AG08395 (cell line): ENCODE measurements around the gene IFITM5.
A peak's percentile ranks its signal among the peaks of the same experiment; 100 is the strongest.
"Not testable (repeated sequence)": the region's sequence is repeated elsewhere in the genome, so short reads cannot be mapped to it uniquely, and the experiment has no call there.

Experiments used
- DNase-seq: peaks from one replicate; pipeline ENCODE4 v3.0.0; 2012; ENCODE audit warnings: mixed read lengths, low spot score

IFITM5 gene

DNA sequence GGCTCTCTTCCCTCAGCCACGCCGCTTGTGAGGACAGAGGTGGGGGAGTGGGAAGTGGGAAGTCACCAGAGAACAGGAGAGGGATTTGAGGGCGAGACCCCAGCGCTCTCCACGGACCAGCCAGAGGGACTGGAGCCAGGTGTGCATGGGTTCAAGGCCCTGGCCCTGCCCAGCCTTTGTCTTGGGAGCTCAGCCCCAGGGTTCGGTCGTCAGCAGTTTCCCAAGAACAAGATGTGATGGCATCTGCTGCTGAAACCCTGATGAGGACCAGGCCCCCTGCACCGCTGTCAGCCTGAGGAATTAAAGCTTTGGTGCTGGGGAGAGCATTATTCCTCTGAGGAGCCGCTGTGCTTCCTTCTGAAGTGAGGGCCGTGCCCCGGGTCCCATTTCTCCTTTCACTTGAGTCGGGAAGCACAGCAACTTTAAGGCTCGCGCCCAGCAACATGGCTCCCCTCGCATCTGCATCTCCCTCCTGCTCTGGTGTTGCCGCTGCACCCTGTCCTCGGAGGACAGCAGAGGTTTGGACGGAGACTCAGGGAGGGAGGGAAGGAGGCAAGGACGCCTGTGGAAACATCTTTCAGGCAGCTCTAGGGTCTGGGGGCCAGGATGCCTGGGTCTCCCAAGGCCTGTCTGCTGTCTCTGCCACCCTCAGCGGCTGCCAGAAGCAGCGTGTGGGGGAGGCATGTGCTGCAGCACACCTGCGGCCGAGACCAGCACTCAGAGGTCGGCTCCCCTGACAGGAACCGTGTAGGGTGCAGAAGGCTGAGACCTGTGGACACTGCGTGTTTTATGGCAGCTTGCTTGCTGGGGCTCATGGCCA, 3.8 kb downstream of the IFITM5 start:
- DNase-seq: no peak

DNA sequence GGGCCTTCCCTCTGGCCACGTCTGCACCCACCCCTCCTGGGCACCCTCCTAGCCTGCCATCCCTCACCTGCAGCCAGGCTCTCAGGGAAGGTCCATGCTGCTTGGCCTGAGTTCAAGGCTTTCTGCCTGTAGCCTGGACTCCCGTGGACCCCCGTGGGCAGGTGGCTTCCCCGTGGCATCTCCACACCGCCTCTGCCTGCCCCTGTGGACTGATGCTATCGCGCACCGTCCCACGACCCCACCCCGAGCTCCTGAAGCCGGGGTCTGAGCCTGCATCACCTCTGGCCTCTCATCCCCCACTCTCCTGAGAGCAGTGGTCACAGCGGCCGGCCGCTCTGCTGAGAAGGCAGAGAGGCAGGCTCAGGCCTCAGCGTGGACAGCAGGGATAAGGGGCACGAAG, 4.5 kb downstream of the IFITM5 start:
- no peak for DNase-seq

DNA sequence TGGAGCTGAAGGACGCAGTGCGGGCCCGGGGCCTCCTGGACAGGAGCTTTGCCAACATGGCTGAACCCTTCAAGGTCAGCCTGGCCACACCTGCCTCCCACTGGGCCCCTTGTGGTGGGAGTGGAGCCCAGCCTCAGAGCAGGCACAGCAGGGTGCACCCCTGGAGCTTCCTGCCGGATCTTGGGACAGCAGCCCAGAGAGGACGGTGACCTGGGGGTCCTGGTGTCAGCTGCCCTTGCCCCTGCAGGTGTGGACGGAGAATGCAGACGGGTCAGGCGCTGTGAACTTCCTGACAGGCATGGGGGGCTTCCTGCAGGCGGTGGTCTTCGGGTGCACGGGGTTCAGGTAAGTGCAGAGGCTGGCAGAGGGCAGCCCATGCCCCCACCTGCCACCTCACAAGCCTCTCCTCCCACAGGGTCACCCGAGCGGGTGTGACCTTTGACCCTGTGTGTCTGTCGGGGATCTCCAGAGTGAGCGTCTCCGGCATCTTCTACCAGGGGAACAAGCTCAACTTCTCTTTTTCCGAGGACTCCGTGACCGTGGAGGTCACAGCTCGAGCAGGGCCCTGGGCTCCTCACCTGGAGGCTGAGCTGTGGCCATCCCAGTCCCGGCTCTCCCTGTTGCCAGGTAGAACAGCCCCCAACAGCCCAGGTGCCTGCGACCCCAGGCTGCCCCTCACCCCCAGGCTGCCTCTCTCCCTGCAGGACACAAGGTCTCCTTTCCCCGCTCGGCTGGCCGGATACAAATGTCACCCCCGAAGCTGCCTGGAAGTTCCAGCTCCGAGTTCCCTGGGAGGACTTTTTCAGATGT, 5.3 kb downstream of the IFITM5 start:
- DNase-seq: no peak

DNA sequence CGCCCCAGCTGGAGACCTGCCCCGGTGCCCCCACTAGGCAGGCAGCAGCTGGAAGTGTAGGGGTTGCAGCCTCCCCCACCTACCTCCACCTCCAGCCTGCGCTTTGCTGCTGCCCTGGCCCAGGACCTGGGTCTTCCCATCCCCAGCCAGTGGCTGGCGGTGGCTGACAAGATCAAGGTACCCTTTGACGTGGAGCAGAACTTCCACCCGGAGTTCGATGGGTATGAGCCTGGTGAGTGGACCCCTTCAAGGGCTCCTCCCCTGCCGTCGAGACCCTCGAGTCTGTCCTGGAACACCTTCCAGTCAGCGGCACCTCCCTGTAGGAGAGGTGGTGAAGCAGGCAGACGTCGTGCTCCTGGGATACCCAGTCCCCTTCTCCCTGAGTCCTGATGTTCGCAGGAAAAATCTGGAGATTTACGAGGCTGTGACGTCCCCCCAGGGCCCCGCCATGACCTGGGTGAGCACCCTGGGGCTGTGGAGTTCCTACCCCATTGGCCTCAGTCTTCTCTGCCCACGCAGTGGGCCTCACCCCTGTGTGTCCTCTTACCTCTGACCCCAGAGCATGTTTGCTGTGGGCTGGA, 6.0 kb downstream of the IFITM5 start:
- no peak for DNase-seq

DNA sequence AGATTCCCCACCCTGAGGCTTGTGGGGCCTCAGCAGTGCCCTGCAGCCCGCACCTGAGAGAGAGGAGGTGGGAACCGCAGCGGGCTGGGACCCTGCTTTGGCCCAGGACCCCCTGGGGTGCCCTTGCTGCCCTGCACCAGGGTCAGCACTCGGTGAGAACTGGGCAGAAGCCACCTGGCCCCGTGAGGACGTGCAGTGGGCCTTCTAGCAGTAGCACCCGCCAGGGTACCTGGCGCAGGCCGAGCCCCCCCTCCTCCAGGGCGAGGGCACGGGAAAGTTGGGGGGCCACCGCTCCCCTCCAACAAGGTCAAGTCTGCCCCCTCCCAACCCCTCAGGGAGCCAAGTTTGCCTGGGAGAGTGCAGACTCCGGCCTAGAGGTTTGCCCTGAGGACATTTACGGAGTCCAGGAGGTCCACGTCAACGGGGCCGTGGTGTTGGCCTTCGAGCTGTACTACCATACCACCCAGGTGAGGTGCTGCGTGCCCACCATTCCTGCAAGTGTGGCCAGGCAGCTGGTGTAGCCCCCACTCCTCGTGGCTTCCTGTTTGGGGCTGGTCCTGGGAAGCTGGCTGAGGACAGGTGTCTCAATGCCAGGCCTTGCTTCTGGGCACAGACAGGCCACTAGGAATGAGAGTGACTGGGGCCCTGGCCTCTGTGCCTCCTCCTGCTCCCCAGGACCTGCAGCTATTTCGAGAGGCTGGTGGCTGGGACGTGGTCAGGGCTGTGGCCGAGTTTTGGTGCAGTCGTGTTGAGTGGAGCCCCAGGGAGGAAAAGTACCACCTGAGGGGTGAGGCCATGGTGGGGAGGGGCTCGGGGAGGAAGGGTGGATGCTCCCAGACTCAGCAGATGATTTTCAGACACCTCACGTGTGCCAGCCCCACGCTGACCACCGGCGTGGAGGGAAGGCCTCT, 6.9 kb downstream of the IFITM5 start:
- DNase-seq: no peak

DNA sequence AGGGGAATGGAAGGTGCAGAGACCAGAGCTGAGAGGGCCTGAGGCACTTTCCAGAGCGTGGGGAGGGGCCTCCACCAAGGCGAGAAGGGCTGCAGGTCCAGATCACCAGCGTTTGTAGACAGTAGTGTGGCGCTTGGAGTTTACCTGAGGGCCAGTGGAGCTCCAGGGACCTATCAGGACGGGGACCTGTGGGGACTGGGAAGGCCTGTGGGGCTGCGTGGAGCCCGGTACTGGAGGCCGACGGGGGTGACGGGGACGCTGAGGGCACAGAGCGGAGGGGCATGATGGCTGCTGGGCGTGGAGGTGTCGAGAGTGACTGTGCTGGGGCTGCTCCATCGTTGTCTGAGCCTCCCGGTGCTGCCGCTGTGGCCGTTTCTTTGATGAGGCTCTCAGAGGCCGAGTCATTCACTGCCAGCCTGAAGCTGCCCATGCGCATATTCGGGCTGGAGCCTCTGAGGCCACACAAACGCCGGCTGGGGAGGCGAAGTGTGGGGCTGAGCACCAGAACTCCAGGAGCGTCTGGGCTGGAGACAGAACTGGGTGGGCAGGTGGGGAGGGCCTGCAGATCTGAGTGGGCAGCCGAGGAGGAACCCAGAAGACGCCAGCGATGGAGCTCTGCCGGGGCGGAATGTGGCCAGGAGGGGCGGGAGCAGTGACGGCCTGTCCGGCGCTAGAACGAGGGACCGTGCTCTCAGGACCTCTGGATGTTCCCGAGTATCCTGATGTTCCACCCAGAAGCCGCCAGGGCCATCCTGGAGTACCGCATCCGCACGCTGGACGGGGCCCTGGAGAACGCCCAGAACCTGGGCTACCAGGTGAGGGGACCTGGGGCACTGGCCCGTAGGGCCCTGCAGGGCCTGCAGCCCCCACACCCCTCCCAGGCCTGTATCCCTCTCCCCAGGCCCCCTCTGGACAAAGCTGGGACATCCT, 7.8 kb downstream of the IFITM5 start:
- DNase-seq: no peak

DNA sequence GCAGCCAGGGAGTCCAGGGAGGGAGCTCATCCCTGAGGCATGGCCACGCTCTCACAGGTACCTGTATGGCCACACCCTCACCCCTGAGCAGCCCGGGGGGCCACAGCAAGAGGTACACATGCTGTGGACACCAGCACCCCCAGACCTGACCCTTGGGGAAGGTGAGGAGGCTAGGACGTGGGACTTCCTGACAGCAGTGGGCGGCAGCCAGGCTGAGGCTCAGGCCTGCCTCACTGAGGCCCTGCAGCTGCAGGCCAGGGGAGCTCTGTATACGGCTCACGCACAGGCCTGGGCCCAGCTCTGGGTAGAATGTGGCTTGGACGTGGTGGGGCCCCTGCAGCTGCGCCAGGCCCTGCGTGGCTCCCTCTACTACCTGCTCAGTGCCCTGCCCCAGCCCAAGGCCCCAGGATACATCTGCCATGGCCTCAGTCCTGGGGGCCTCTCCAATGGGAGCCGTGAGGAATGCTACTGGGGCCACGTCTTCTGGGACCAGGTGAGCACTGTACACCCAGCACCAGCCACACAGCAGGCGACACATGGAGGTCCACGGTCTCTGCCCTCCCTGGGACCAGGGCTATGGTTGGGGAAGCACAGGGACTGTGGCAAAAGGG, 8.6 kb downstream of the IFITM5 start:
- no peak for DNase-seq

DNA sequence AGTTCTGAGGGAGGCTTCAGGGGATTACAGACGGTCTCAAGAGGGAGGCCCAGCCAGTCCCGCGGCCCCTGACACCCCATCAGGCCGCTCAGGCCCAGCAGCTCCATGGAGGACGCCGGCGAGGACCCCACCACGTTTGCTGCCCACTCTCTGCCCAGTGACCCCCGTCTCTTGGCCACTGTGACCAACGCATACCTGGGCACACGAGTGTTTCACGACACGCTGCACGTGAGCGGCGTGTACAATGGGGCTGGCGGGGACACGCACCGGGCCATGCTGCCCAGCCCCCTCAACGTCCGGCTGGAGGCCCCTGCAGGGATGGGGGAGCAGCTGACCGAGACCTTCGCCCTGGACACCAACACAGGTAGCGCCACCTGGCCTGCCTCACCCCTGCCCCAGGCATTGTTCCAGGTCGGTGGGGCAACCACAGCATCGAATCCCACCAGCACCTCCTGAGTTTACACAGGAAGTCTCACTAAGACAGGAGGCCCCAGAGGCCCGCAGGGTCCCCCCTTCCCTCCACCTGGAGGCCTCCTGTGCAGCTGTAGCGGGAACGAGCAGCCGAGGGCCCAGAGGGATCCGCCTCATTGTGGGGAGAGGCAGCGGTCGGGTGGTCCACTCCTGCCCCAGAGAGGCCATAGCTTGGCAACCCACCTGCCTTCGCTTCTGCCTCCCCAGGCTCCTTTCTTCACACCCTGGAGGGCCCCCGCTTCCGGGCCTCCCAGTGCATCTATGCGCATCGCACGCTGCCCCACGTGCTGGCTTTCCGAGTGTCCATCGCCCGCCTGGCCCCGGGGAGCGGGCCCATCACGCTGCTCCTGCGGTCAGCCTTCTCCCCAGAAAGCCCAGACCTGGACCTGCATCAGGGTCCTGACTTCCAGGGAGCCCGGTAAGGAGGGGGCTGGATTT, 9.4 kb downstream of the IFITM5 start:
- DNase-seq: no peak

DNA sequence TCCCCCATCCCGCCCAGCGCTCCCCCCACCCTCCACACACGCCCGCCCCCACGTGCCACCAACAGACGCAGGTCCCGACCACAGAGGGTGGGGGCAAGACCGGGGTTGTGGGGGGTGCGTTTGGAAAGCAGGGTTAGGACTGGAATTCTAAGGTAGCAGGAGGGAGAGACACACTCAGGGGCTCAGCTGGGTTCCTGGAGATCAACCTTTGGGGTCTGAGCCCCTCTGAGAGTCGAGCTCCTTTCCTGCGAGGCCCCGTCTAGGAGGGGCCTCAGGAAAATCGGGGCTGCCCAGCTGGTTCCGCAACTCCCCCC, 10.0 kb downstream of the IFITM5 start:
- DNase-seq: no peak

DNA sequence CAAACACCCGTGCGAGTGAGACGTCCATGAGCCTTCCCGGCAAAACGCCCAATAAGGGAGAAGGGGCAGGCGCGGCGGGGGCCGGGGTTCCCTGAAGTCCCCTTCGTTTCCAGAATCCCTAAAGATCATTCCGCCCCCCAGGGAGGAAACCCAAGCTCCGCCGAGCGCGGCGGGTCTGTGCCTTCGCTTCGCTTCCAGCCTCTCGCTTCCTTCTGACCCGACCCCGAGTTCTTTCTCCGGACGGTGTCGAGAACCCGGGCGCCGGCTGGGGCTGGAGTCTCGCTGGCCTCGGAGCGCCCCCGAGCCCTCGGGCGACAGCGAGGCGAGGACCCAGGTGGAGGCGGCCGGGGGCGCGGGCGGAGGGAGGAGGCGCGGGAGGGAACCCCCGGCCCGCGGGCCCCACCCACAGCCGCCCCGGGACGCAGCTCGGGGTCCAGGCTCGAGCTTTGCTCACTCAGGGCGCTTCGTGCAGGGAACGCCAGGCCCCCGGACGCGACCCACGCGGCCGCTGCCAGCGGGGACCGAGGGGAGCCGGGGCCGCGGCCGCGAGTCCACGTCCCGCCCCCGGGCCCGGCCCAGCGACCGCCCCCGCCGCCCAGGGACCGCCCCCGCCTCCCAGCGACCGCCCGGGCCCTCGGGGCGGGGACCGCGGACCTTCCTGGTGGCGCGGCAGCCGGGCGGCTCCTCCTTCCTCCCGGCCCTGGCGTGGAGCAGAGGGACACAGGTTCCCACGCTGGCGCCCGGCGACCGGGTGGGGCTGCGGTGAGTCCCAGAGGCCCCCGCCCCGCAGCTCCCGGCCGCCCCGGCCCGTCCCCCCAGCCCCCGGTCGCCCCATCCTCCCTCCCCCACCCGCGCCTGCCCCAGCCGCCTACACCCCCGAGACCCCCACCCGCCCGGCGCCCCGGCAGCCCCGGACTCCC, 10.6 kb downstream of the IFITM5 start, which contains the start of gene PGGHG:
Gene PGGHG, plus strand, starts transcription at position 649 of the 920 bp plus-strand sequence. CDS start 691 bp downstream, outside the sequence.
- DNase-seq: peak; percentile 93

DNA sequence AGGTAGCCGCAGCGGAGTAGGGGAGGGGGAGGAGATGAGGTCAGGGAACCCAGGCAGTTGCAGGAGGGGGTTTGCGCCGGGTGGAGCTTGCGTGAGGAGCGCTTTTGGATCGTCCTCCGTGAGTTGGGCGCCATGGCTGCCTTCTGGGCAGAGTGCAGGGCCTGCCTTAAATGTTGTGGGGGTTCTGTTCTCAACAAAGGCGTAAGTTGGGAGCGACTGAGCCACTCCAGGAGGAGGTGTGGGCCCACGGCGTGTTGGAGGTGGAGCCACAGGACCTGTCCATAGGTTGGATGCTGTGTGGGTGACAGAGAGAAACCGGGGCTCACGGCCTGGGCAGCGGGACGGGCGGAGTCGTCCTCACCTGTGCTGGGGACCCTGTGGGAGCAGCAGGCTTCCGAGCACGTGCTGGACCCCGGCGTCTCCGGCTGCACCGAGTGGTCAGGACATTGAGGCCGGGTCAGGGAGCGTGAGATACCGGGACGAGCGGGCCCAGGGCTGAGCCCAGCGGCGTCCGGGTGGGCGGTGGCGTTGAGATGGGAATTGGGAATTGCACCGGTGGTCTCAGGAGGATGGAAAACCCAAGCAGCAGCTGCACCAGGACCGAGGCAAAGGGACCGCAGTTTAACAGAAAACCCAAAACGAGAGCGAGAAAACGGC, 11.4 kb downstream of the IFITM5 start:
- DNase-seq: no peak

DNA sequence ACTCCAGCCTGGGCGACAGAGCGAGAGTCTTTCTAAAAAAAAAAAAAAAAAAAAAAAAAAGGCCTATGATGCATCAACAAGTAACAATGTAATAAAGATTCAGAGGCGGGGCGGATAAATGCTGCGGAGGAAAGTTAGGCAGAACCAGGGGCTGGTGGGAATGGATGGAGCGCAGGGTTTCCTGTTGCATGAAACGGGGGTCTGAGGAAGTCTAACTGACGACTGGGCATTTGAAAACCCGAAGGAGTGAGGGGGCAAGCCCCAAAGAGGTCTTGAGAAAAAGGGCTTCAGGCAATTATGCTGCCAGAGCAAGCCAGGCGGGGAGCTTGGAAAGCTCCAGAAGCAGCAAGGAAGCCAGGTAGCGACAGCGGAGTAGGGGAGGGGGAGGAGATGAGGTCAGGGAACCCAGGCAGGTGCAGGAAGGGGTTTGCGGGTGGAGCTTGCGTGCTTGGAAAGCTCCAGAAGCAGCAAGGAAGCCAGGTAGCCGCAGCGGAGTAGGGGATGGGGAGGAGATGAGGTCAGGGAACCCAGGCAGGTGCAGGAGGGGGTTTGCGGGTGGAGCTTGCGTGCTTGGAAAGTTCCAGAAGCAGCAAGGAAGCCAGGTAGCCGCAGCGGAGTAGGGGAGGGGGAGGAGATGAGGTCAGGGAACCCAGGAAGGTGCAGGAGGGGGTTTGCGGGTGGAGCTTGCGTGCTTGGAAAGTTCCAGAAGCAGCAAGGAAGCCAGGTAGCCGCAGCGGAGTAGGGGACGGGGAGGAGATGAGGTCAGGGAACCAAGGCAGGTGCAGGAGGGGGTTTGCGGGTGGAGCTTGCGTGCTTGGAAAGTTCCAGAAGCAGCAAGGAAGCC, 12.1 kb downstream of the IFITM5 start:
- not testable (repeated sequence) for DNase-seq

DNA sequence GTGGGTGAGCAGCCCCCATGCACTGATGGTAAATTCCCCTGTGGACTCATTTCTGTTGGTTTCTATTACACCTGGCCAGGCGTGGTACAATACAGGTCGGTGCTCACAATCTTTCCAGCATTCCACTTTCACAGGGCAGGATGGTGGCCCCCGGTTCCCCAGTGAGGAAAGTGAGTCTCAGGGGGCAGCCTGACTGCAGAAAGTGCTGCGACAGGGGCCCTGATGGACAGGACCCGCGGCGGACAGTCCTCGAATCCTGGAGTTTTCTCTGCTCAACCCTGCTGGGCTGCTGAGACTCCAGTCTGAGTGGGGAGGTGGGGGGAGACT, 13.5 kb downstream of the IFITM5 start:
- no peak for DNase-seq

DNA sequence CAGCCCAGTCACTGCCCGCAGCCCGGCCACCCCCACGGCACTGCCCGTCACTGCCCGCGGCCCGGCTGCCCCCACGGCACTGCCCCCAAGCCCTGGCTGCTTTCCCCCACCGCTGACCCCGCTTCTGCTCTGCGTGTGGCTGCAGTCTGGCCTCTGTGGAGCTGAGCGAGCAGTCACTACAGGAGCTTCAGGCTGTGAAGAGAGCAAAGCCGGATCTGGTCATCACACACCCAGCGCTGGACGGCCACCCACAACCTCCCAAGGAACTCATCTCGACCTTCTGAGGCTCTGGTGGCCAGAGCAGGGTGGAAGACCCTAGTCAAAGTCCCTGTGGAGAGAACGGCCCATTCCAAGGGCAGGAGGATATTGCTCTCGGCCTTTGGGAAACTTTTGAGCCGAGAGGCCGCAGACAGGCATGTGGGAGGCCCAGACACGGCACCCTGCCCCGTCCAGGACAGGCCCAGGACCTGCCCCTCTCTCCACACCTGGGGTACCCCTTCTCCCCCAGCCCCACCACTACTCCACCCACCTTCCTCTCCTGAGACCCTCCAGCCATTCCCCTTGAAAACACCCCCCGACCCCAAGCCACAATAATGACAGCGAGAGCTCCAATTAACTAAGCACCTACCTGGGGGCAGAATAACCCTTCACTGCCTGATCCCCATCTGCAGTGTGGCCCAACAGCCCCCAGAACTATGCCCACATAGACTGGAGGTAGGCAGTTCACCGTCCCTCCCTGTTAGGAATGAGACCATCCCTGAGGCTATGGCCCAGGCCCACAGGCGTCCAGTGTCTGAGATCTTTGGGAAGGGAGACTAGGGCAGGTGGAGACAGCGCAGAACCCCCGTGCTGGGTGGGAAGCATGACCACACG, 14.1 kb downstream of the IFITM5 start:
- DNase-seq: no peak

DNA sequence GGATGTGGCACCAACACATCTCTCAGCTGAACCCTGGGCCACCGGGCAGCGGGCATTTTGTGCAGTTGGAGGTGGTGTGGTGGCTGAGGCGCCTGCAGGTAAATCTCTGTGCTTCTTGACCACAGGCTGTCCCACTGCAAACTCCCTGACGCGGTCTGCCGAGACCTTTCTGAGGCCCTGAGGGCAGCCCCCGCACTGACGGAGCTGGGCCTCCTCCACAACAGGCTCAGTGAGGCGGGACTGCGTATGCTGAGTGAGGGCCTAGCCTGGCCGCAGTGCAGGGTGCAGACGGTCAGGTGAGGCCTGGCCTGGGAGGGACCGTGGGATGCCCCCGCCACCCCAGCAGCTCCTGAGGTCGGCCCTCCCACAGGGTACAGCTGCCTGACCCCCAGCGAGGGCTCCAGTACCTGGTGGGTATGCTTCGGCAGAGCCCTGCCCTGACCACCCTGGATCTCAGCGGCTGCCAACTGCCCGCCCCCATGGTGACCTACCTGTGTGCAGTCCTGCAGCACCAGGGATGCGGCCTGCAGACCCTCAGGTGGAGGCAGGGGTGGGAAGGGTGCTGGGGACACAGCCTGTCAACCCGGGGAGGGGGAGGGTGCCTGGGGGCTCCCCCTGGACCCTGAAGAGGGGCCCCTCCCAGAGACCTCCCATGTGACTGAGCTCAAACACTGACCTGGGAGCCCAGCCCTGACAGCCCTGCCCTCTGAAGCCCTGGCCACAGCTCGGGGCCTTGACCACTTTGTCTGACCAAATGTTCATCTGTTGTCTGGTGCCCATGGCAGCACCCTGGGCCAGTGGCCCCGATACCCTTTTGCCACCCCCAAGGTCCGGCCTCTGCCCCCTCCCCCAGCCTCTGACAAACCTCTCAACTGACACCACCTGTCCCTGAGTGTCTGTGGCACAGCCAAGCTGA, 15.0 kb downstream of the IFITM5 start:
- DNase-seq: no peak
